HG02870 (cell line): ENCODE data around the gene KCNK1.

Source experiments
- ATAC-seq: cut with Tn5 transposase; IDR thresholded peaks from one replicate; pipeline ENCODE4 v1.9.1; 2021; ENCODE audit warnings: mild to moderate bottlenecking, moderate library complexity; ENCODE audit not compliant: unreplicated experiment

Gene KCNK1

GRCh38 chr1:233695901-233696300 is 82.0 kb downstream of the KCNK1 start:
- ATAC-seq = peak; percentile 78

- no peak for ATAC-seq
Measured at GRCh38 chr1:233700338-233700737, 86.4 kb downstream of the KCNK1 start.

DNA sequence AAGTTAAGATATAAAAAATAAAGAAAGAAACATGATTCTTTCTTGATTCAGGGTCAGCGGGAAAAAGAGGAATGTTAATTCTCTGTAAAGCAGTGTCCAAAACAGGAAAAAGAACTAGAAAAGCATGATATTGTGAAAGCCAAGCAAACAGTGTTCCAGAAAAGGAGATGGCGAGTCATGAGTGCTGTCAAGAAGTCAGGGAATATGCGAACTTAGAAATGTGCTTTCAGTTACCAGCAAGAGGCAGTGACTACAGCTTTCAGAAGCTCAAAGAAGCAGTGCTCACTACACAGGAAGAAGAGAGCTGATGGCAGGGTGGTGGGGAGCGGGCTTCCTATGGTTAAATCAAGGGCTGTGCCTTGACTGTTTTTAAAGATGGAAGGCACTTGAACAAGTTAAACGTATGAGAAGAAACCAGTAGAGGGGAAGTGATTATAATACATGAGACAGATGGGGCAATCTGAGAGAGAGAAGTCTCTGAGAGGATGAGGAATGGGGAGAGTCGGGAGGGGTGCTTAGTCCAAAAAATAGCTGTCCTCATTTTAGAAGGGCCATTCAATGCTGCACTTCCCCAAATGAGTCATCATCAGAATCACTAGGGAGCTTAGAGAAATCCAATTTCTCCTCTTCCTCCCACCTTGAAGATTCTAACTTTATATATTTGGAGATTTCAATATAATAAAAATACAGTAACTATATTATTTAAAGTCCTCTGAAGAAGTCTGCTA is 90.4 kb downstream of the KCNK1 start:
- no peak for ATAC-seq

DNA sequence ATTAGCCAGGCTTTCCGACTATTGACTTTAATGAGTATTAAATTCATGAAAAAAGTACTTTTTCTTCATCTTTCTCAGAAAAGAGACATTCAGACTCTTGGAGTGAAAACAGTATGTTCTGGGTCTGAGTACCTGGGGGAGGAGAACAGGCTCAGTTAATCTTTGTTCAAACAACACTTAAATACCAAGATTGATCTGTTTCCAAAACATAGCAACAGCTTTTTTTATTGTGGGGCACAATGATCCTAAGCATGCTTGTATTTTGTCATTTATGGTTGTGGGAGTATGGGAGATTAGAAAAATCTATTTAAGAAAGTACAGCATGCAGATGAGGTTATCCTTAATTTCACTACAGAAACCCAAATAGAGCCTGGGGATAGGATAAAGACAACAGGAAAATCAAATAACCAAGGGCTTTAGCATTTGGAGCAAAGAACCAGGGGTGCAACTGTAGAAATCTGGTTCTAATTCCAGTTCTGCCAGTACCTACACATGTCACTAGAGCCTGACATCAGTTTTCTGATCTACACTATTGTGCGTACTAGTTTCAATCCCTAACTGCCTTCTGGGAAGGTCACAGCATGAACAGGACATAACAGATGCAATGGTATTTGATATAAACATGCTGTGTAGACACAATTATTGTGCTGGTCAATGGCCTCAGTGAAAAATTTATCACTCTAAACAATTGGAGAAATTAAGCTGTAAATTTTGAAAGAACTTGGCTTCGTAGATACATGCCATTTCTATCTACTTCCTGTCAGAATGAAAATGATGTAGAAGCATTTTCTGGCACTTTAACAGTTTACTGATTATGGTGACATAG is 91.2 kb downstream of the KCNK1 start:
- no peak for ATAC-seq

GRCh38 chr1:233707153-233707879 is 93.4 kb downstream of the KCNK1 start:
- ATAC-seq = no peak

GRCh38 chr1:233707880-233708815 is 94.2 kb downstream of the KCNK1 start:
- ATAC-seq = no peak

GRCh38 chr1:233710031-233710430 is 96.1 kb downstream of the KCNK1 start:
- ATAC-seq = no peak

DNA sequence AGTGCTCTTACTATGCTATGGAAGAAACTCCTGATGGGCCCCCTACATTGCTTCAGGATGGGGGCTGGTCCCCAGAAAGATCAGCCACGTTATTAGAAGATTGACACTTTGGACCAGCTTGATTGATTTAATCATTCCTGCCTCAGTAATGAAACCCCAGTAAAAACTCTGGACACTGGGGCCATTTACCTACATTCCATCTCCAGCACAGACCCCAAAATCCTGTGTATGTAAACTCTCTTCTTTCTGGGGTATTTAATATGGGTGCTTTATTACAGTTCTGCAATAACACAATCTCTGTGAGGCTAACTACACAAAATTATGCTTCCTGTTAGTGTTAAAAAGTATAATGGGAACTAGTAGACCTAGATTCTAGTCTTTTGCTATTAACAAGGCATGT is 96.6 kb downstream of the KCNK1 start:
- ATAC-seq = no peak

DNA sequence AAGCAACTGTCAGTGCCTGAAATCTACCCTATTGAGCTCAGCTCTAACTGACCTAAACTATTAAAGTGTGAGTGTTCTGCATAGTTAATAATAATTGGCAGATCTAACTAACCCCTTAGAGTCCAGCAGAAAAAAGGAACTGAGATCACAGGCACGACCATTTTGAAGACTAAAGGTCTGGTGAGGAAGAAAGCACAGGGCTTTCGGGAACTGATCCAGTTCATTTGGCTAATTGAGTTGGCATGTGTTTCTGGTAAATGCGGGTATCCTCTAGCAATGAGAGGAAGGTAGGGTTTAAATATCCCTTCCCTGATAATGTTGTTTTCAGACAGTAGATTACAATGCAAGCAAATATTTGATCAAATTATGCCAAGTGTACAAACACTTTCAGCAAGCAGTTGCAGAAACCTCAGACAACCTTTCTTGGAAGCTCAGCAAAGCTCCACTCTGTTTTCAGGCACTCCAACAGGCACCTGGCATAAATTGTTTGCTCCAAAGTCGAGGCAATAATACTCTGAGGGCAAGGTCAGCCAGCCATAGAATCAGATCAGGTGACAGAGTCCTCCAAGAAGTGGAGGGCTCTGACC is 100.8 kb downstream of the KCNK1 start:
- ATAC-seq = no peak

DNA sequence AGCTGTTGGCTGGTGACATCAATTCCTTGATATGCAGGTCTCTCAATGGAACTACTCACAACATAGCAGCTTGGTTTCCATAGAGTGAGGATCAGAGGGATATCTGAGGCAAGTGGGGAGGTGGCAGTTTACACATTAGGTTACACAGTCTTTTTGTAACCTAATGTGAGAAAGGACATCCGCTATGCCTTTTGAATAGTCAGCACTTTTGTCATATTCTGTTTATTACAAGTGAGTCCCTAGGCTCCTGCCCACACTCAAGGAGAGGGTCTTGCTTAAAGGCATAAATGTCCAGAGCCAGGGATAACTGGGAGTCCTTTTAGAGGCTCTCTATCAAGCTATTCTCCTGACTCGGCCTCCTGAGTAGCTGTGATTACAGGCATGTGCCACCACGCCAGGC is 104.2 kb downstream of the KCNK1 start:
- no peak for ATAC-seq

GRCh38 chr1:233719655-233720341 is 105.9 kb downstream of the KCNK1 start:
- ATAC-seq = no peak

DNA sequence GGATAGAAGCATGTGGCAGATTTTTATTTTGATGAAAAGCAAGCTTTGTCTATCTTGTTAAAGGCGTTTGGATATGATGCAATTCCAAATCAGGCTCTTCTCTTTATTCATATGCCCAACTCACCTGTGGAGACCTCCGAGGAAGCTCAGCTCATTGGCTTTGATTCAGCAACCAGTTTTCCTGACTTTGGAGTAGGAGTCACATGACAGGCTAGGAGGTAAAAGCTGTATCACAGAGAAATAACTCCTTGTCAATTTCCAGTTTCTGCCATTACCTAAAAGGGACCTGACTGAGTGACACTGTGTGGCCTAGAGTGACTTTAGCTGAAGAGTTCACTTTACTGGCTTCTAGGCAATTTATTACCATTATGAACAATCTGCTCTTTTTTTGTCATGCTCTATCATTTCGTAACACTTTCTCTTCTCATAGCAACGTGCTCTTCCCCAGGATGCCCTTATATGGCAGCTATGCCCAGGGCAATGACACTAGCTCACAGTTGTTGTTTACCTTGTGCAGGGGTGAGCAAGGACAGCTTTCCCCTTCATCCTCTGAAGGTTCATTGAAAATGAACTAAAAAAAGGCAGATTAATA is 107.2 kb downstream of the KCNK1 start:
- no peak for ATAC-seq
